Measurements from ENCODE around the gene AXIN1.

Gene AXIN1

GRCh38 chr16:377419-377951, 25.0 kb upstream of the AXIN1 start:
- Histone ChIP-seq H3K4me3 (ENCODE audit: low read length) (no peak overlapping the region), H3K9me3 (ENCODE audit: low read length) (no peaks in the 10 kb centered on the region), H3K36me3 (ENCODE audit: insufficient read depth, low read length) (peaks cover 44% of the 10 kb centered on the region), H2AFZ (ENCODE audit: low read depth, low read length) (no peak overlapping the region), H3K4me1 (ENCODE audit: insufficient read depth, low read length) (peaks cover 23% of the 10 kb centered on the region), H3K27me3 (ENCODE audit: insufficient read depth, low read length) (no peaks in the 10 kb centered on the region)

- no peak overlapping the region for H2AFZ ChIP-seq (ENCODE audit: low read depth, low read length)
- H3K9me3 ChIP-seq (ENCODE audit: low read length): no peaks in the 10 kb centered on the region
- no peaks in the 10 kb centered on the region for H3K27me3 ChIP-seq (ENCODE audit: insufficient read depth, low read length)
- no peak overlapping the region for H3K4me3 ChIP-seq (ENCODE audit: low read length)
- H3K4me1 ChIP-seq (ENCODE audit: insufficient read depth, low read length): peaks cover 19% of the 10 kb centered on the region
- peaks cover 44% of the 10 kb centered on the region for H3K36me3 ChIP-seq (ENCODE audit: insufficient read depth, low read length)
These were observed 24.4 kb upstream of the AXIN1 start for GRCh38 chr16:376817-377418.

GRCh38 chr16:375927-376816, 23.6 kb upstream of the AXIN1 start:
- H3K4me3 ChIP-seq (ENCODE audit: low read length): no peak overlapping the region

GRCh38 chr16:375212-375611, 22.7 kb upstream of the AXIN1 start:
- no peak overlapping the region for H2AFZ ChIP-seq (ENCODE audit: low read depth, low read length)
- H3K9me3 ChIP-seq (ENCODE audit: low read length): no peaks in the 10 kb centered on the region
- no peak overlapping the region for H3K4me3 ChIP-seq (ENCODE audit: low read length)
- H3K36me3 ChIP-seq (ENCODE audit: insufficient read depth, low read length): peaks cover 44% of the 10 kb centered on the region
- H3K27me3 ChIP-seq (ENCODE audit: insufficient read depth, low read length): no peaks in the 10 kb centered on the region
- H3K4me1 ChIP-seq (ENCODE audit: insufficient read depth, low read length): peaks cover 17% of the 10 kb centered on the region

More at GRCh38 chr16:375927-376816, 23.6 kb upstream of the AXIN1 start:
- H2AFZ ChIP-seq (ENCODE audit: low read depth, low read length): no peak overlapping the region
- peaks cover 19% of the 10 kb centered on the region for H3K4me1 ChIP-seq (ENCODE audit: insufficient read depth, low read length)
- no peaks in the 10 kb centered on the region for H3K9me3 ChIP-seq (ENCODE audit: low read length)
- H3K36me3 ChIP-seq (ENCODE audit: insufficient read depth, low read length): peaks cover 44% of the 10 kb centered on the region
- no peaks in the 10 kb centered on the region for H3K27me3 ChIP-seq (ENCODE audit: insufficient read depth, low read length)

- H3K36me3 ChIP-seq (ENCODE audit: insufficient read depth, low read length): peaks cover 39% of the 10 kb centered on the region
- no peak overlapping the region for H2AFZ ChIP-seq (ENCODE audit: low read depth, low read length)
- no peaks in the 10 kb centered on the region for H3K9me3 ChIP-seq (ENCODE audit: low read length)
- H3K4me3 ChIP-seq (ENCODE audit: low read length): no peak overlapping the region
- H3K27me3 ChIP-seq (ENCODE audit: insufficient read depth, low read length): no peaks in the 10 kb centered on the region
- peaks cover 20% of the 10 kb centered on the region for H3K4me1 ChIP-seq (ENCODE audit: insufficient read depth, low read length)
These were observed 22.0 kb upstream of the AXIN1 start for GRCh38 chr16:374616-374926.

GRCh38 chr16:373848-374615, 21.5 kb upstream of the AXIN1 start:
- peaks cover 39% of the 10 kb centered on the region for H3K36me3 ChIP-seq (ENCODE audit: insufficient read depth, low read length)
- H3K4me1 ChIP-seq (ENCODE audit: insufficient read depth, low read length): peaks cover 14% of the 10 kb centered on the region
- no peaks in the 10 kb centered on the region for H3K9me3 ChIP-seq (ENCODE audit: low read length)
- no peak overlapping the region for H3K4me3 ChIP-seq (ENCODE audit: low read length)
- no peak overlapping the region for H2AFZ ChIP-seq (ENCODE audit: low read depth, low read length)
- no peaks in the 10 kb centered on the region for H3K27me3 ChIP-seq (ENCODE audit: insufficient read depth, low read length)

DNA sequence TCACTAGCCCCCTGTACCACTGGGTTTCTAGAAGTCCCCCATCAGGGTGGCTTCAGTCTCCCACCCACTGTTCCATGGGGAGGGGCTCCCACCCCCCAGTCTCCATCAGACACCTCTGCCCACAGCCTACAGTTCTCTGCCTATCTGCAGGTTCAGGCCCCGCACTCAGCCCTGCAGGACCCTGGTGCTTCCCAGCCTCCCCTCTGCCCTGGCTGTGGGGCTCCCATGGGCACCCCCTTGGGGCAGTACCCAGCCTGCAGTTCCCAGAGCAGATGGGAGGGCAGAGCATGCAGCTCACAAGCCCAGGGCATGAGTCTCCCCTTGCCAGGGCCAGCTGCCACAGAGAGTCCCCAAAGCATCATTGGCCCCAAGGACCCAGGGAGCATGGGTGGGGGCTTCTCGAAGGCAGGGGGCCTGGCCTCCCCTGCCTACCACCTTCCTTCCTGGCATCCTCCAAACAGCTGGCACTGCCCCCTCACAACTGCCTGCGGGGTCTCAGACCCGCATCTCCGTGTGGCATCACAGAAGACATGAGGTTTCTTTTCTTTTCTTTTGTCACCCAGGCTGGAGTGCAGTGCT, 20.6 kb upstream of the AXIN1 start:
- Histone ChIP-seq H3K27me3 (ENCODE audit: insufficient read depth, low read length) (no peaks in the 10 kb centered on the region), H3K4me3 (ENCODE audit: low read length) (no peak overlapping the region), H3K9me3 (ENCODE audit: low read length) (no peaks in the 10 kb centered on the region), H3K4me1 (ENCODE audit: insufficient read depth, low read length) (peaks cover 9% of the 10 kb centered on the region), H2AFZ (ENCODE audit: low read depth, low read length) (no peak overlapping the region), H3K36me3 (ENCODE audit: insufficient read depth, low read length) (peaks cover 45% of the 10 kb centered on the region)

- Histone ChIP-seq H3K9me3 (ENCODE audit: low read length) (no peaks in the 10 kb centered on the region), H3K27me3 (ENCODE audit: insufficient read depth, low read length) (no peaks in the 10 kb centered on the region), H3K36me3 (ENCODE audit: insufficient read depth, low read length) (peaks cover 50% of the 10 kb centered on the region), H3K4me3 (ENCODE audit: low read length) (no peak overlapping the region), H3K4me1 (ENCODE audit: insufficient read depth, low read length) (peaks cover 9% of the 10 kb centered on the region), H2AFZ (ENCODE audit: low read depth, low read length) (no peak overlapping the region)
These were observed 19.9 kb upstream of the AXIN1 start for GRCh38 chr16:372302-372983.

GRCh38 chr16:371515-372301, 19.2 kb upstream of the AXIN1 start:
- Histone ChIP-seq H2AFZ (ENCODE audit: low read depth, low read length) (no peak overlapping the region), H3K4me1 (ENCODE audit: insufficient read depth, low read length) (peaks cover 9% of the 10 kb centered on the region), H3K36me3 (ENCODE audit: insufficient read depth, low read length) (peaks cover 51% of the 10 kb centered on the region), H3K4me3 (ENCODE audit: low read length) (no peak overlapping the region), H3K9me3 (ENCODE audit: low read length) (no peaks in the 10 kb centered on the region), H3K27me3 (ENCODE audit: insufficient read depth, low read length) (no peaks in the 10 kb centered on the region)

- H3K36me3 ChIP-seq (ENCODE audit: insufficient read depth, low read length): peaks cover 48% of the 10 kb centered on the region
- no peaks in the 10 kb centered on the region for H3K27me3 ChIP-seq (ENCODE audit: insufficient read depth, low read length)
- no peaks in the 10 kb centered on the region for H3K9me3 ChIP-seq (ENCODE audit: low read length)
- peaks cover 9% of the 10 kb centered on the region for H3K4me1 ChIP-seq (ENCODE audit: insufficient read depth, low read length)
- H2AFZ ChIP-seq (ENCODE audit: low read depth, low read length): no peak overlapping the region
- H3K4me3 ChIP-seq (ENCODE audit: low read length): peak overlapping the region; percentile 30
These were observed 18.5 kb upstream of the AXIN1 start for GRCh38 chr16:370979-371514.

GRCh38 chr16:370443-370842, 17.9 kb upstream of the AXIN1 start, which contains the start of gene MRPL28:
Gene MRPL28, minus strand, starts transcription at chr16:370538. Its CDS starts 320 bp downstream, at chr16:370218.
- Histone ChIP-seq H3K27me3 (ENCODE audit: insufficient read depth, low read length) (no peaks in the 10 kb centered on the region), H3K36me3 (ENCODE audit: insufficient read depth, low read length) (peaks cover 44% of the 10 kb centered on the region), H3K9me3 (ENCODE audit: low read length) (no peaks in the 10 kb centered on the region), H3K4me3 (ENCODE audit: low read length) (peak within 1 kb of the TSS; percentile 30), H3K4me1 (ENCODE audit: insufficient read depth, low read length) (peaks cover 9% of the 10 kb centered on the region), H2AFZ (ENCODE audit: low read depth, low read length) (no peak within 1 kb of the TSS)

Data from neuron (in vitro differentiated cells).